Measurements from ENCODE around the gene STEAP3.

Gene STEAP3

DNA sequence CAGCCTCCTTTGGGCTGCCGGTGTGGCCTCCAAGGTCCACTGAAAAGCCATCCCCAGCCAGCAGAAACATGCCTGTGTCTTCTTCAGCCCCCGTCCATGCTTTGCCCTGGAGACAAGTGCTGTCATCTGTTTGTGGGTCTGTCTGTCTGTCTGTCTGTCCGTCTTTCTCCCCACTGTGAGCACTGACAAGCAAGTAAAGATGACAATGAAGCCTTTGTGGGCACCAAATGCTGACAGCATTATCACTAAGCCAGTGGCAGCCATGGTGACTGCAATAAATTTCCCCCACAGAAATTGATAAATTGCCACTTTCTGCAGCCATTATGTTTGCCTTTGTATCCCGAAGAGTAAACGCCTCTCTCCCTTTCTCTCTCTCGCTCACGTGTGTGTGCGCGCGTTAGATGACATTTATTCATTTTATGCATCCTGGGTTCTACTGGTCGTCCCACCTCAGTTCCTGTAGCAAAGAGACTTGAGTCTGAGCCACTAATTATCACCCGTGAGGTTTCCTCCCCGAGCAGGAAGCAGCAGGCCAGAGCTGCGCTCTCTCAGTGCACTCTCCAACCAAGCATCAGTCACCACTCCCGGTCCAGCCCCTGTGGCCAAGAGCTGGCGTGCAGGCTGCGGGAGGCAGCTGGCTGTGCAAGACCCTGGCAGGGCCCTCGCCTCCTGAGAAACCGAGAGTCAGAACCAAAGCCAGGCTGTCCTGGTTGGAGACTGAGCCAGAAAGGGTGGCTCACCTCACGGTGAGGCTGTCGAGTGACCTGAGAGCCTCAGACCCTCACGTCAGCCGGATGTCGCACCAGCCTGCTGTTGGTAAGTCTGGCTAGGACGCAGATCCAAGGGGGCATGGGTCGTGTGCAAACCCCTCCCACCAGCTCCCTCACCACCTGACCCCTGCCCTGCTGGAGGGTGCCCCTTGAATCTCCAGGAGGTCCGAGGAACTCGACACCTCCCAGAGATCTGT, 6.9 kb downstream of the STEAP3 start:
- Histone ChIP-seq H3K4me3 (ENCODE audit: low read depth, low read length) (no peak overlapping the region), H3K9ac (no peak overlapping the region), H3K27me3 (ENCODE audit: control insufficient read depth, insufficient read depth, low read length) (no peaks in the 10 kb centered on the region), H3K36me3 (ENCODE audit: control insufficient read depth, insufficient read depth, low read length) (no peaks in the 10 kb centered on the region), H2AFZ (no peak overlapping the region), H3K4me2 (ENCODE audit: low read length) (no peak overlapping the region), H3K79me2 (peaks cover 22% of the 10 kb centered on the region), H3K27ac (no peak overlapping the region), H3K4me1 (peaks cover 43% of the 10 kb centered on the region), H3K9me3 (ENCODE audit: control insufficient read depth, low read length) (no peaks in the 10 kb centered on the region)
- no peak for TF ChIP-seq CTCF (IDR thresholded peaks at IDR 0.05)

DNA sequence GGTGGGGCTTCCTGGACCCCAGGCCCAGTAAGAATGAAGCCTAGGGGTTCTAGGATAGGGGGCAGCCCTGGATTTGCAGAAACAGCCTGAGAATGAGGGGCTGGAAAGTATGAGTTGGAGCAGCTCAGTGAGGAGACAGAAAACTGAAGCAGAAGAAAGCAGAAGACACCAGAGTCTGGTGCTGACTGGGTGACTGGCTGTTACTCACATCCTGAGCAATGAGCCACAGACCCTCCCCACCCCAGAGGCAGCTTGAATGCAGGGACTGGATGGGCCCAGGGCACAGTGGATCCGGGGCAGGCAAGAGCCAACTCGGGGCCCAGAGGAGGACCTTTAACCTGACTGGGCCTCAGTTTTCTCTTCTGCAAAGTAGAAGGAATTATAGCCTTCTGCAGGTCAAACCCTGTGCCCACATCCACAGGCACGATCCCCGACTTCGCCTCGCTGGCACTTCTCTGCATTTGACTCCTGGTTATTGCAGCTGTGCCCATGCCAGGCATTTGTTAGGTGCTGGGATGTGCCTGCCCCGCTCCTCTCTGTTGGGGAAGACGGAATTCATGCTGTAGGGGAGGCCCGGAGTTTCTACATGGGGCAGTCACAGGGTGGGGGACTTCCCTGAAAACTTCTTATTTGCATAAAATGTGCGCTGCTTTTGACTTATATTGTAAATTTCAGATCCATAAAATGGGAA, 8.5 kb downstream of the STEAP3 start:
- Histone ChIP-seq H3K4me3 (ENCODE audit: low read depth, low read length) (no peak overlapping the region), H2AFZ (no peak overlapping the region), H3K79me2 (peaks cover 22% of the 10 kb centered on the region), H3K9me3 (ENCODE audit: control insufficient read depth, low read length) (no peaks in the 10 kb centered on the region), H3K4me2 (ENCODE audit: low read length) (no peak overlapping the region), H3K9ac (no peak overlapping the region), H3K4me1 (peaks cover 52% of the 10 kb centered on the region), H3K27me3 (ENCODE audit: control insufficient read depth, insufficient read depth, low read length) (no peaks in the 10 kb centered on the region), H3K36me3 (ENCODE audit: control insufficient read depth, insufficient read depth, low read length) (no peaks in the 10 kb centered on the region), H3K27ac (no peak overlapping the region)
- no peak for TF ChIP-seq CTCF (IDR thresholded peaks at IDR 0.05)

- Histone ChIP-seq H3K4me1 (peaks cover 53% of the 10 kb centered on the region), H3K27me3 (ENCODE audit: control insufficient read depth, insufficient read depth, low read length) (no peaks in the 10 kb centered on the region), H3K9ac (no peak overlapping the region), H2AFZ (no peak overlapping the region), H3K9me3 (ENCODE audit: control insufficient read depth, low read length) (no peaks in the 10 kb centered on the region), H3K4me3 (ENCODE audit: low read depth, low read length) (no peak overlapping the region), H3K27ac (no peak overlapping the region), H3K79me2 (peaks cover 19% of the 10 kb centered on the region), H3K4me2 (ENCODE audit: low read length) (no peak overlapping the region), H3K36me3 (ENCODE audit: control insufficient read depth, insufficient read depth, low read length) (no peaks in the 10 kb centered on the region)
- no peak for TF ChIP-seq CTCF (IDR thresholded peaks at IDR 0.05)
These were observed 9.0 kb downstream of the STEAP3 start for GRCh38 chr2:119232666-119232993.

DNA sequence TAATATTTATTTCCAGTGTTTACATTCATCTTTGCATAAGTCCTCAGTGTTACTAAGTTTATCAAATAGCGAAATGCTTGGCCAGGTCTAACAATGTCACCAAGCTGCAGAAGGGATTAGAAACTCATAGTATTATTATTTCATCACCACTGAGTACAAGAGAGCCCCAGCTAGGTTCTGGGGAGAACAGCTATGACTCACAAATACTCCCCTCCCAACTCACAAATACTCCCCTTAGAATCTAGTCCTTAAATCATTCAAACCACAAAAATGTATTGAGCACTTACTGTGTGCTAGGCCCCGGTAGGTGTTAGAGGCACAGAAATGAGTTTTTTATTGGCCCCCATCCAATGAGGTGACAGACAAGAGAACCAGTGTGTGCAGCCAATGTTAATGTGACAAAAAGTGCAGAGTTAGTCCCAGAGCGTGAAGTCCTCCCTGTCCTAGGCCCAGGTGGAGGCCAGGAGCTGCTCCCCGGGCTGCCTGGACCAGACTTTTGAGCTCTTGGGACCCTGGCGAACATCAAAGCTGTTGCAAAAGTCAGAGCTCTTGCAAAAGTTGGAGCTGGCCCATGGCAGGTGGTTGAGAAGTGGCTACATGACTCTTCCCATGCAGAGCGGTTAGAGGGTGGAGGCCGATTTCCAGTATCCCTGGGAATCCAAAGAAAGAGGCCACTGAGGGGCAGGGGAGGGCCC, 9.8 kb downstream of the STEAP3 start:
- Histone ChIP-seq H3K27me3 (ENCODE audit: control insufficient read depth, insufficient read depth, low read length) (no peaks in the 10 kb centered on the region), H3K79me2 (peaks cover 19% of the 10 kb centered on the region), H3K36me3 (ENCODE audit: control insufficient read depth, insufficient read depth, low read length) (no peaks in the 10 kb centered on the region), H3K9me3 (ENCODE audit: control insufficient read depth, low read length) (no peaks in the 10 kb centered on the region), H3K4me2 (ENCODE audit: low read length) (no peak overlapping the region), H3K4me1 (peaks cover 53% of the 10 kb centered on the region), H3K4me3 (ENCODE audit: low read depth, low read length) (no peak overlapping the region), H3K27ac (peak overlapping the region; percentile 58), H2AFZ (no peak overlapping the region), H3K9ac (no peak overlapping the region)
- no peak for TF ChIP-seq CTCF (IDR thresholded peaks at IDR 0.05)
